ENCODE results near the gene RAPGEF1. TPM values are rescaled to one million over a fixed set of nuclear protein-coding genes. Genes with fewer than 3 reads are reported as not detected.

The RAPGEF1 gene
- total RNA-seq, 4 donors from 2014 or later, result 13.1 to 73.7 (median 26.2) TPM

GRCh38 chr9:131776473-131776872, 36.6 kb upstream of the RAPGEF1 start:
- TF ChIP-seq, protein P1, sequence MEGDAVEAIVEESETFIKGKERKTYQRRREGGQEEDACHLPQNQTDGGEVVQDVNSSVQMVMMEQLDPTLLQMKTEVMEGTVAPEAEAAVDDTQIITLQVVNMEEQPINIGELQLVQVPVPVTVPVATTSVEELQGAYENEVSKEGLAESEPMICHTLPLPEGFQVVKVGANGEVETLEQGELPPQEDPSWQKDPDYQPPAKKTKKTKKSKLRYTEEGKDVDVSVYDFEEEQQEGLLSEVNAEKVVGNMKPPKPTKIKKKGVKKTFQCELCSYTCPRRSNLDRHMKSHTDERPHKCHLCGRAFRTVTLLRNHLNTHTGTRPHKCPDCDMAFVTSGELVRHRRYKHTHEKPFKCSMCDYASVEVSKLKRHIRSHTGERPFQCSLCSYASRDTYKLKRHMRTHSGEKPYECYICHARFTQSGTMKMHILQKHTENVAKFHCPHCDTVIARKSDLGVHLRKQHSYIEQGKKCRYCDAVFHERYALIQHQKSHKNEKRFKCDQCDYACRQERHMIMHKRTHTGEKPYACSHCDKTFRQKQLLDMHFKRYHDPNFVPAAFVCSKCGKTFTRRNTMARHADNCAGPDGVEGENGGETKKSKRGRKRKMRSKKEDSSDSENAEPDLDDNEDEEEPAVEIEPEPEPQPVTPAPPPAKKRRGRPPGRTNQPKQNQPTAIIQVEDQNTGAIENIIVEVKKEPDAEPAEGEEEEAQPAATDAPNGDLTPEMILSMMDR (IDR thresholded peaks at IDR 0.05), result no peak
- TF ChIP-seq POLR2A (IDR thresholded peaks at IDR 0.05), result no peak
- Histone ChIP-seq H3K4me3 (no peak overlapping the region), H3K9me3 (no peaks in the 10 kb centered on the region), H3K27me3 (no peaks in the 10 kb centered on the region), H3K27ac (no peak overlapping the region), H3K4me1 (no peaks in the 10 kb centered on the region), H3K36me3 (no peaks in the 10 kb centered on the region)
- intact Hi-C loops (cut with DNase I; ENCODE audit: low total_unique reads), result no loop called here
- DNase-seq, result no peak

- DNase-seq, result no peak
- TF ChIP-seq POLR2A (IDR thresholded peaks at IDR 0.05), result no peak
- TF ChIP-seq, protein P1 (IDR thresholded peaks at IDR 0.05), result no peak
- no peak overlapping the region for H3K27ac ChIP-seq
- H3K36me3 ChIP-seq, result no peaks in the 10 kb centered on the region
- intact Hi-C loops (cut with DNase I; ENCODE audit: low total_unique reads), result no loop called here
- H3K27me3 ChIP-seq, result no peaks in the 10 kb centered on the region
- no peaks in the 10 kb centered on the region for H3K9me3 ChIP-seq
- H3K4me3 ChIP-seq, result no peak overlapping the region
- H3K4me1 ChIP-seq, result no peaks in the 10 kb centered on the region
Observed at GRCh38 chr9:131776036-131776435, 36.2 kb upstream of the RAPGEF1 start.

DNA sequence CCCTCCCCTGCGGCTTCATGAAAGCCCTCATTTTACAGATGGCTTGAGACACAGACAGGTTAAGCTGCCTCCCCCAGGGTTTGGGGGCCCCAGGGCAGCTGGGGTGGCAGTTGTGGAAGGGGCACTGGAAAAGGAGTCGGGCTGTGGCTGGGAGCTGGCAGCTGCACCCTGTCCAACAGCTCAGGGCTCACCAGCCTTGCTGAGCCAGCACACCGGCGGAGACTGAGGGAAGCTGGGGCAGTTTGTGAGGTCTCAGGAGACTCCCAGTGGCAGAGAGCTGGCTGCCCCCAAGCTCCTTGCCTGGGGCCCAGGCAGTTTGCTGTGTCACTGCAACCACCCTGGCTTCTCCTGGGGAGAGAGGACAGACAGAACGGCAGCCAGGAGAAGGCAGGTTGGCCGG, 34.8 kb upstream of the RAPGEF1 start:
- DNase-seq, result no peak
- no peak for TF ChIP-seq POLR2A (IDR thresholded peaks at IDR 0.05)
- TF ChIP-seq, protein P1 (IDR thresholded peaks at IDR 0.05), result no peak
- Histone ChIP-seq H3K36me3 (no peaks in the 10 kb centered on the region), H3K27me3 (no peaks in the 10 kb centered on the region), H3K9me3 (no peaks in the 10 kb centered on the region), H3K27ac (no peak overlapping the region), H3K4me1 (no peaks in the 10 kb centered on the region), H3K4me3 (no peak overlapping the region)
- intact Hi-C loops (cut with DNase I; ENCODE audit: low total_unique reads), result no loop called here

GRCh38 chr9:131773911-131774379, 34.1 kb upstream of the RAPGEF1 start:
- intact Hi-C loops (cut with DNase I; ENCODE audit: low total_unique reads), result no loop called here
- H3K9me3 ChIP-seq, result no peaks in the 10 kb centered on the region
- peak in 1 of 2 donors; percentile 18 for DNase-seq
- H3K36me3 ChIP-seq, result no peaks in the 10 kb centered on the region
- no peaks in the 10 kb centered on the region for H3K27me3 ChIP-seq
- no peak overlapping the region for H3K4me3 ChIP-seq
- no peaks in the 10 kb centered on the region for H3K4me1 ChIP-seq
- no peak overlapping the region for H3K27ac ChIP-seq
- TF ChIP-seq POLR2A (IDR thresholded peaks at IDR 0.05), result no peak
- TF ChIP-seq, protein P1 (IDR thresholded peaks at IDR 0.05), result no peak

GRCh38 chr9:131772940-131773339, 33.1 kb upstream of the RAPGEF1 start:
- Histone ChIP-seq H3K36me3 (no peaks in the 10 kb centered on the region), H3K27ac (no peak overlapping the region), H3K27me3 (no peaks in the 10 kb centered on the region), H3K4me1 (no peaks in the 10 kb centered on the region), H3K9me3 (no peaks in the 10 kb centered on the region), H3K4me3 (no peak overlapping the region)
- intact Hi-C loops (cut with DNase I; ENCODE audit: low total_unique reads), result no loop called here
- DNase-seq, result no peak
- TF ChIP-seq, protein P1 (IDR thresholded peaks at IDR 0.05), result no peak
- no peak for TF ChIP-seq POLR2A (IDR thresholded peaks at IDR 0.05)

All from uterus (tissue), 4 donors.